Activated CD4-positive, alpha-beta T cell treated with anti-CD3 and anti-CD28 coated beads, Interleukin-2, amount 50 U/mL, for 48 hours (primary cell): ENCODE data around the gene C4orf50.

Experiments used
- DNase-seq, 2 experiments: peaks; one replicate each; pipeline ENCODE4 v3.0.0-alpha.2; 2020

C4orf50 gene

GRCh38 chr4:5991405-5991804 lies 26.8 kb downstream of the C4orf50 start:
- DNase-seq: no peak

GRCh38 chr4:5990446-5991160 lies 27.6 kb downstream of the C4orf50 start:
- DNase-seq: no peak

GRCh38 chr4:5989236-5990225 lies 28.7 kb downstream of the C4orf50 start:
- DNase-seq: no peak

- no peak for DNase-seq
Measured at GRCh38 chr4:5988086-5988845, 30.0 kb downstream of the C4orf50 start.

DNA sequence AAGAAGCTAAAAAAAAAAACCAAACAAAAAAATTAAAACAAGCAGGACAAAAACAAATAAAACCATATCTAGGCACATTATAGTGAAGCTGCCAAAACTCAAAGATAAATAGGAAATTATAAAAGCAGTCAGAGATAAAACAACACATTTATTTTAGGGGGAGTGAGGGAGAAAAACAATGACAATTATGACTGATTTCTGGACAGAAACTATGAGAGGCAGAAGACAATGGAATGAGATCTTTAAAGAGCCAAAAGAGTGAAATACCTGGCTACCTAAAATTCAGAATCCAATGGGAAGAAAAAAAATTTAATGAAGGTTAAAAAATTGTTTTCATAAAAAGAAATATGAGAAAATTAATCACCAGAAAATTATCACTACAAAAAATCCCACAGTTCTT lies 33.4 kb downstream of the C4orf50 start:
- no peak for DNase-seq

GRCh38 chr4:5982156-5982973 lies 35.9 kb downstream of the C4orf50 start:
- no peak for DNase-seq

DNA sequence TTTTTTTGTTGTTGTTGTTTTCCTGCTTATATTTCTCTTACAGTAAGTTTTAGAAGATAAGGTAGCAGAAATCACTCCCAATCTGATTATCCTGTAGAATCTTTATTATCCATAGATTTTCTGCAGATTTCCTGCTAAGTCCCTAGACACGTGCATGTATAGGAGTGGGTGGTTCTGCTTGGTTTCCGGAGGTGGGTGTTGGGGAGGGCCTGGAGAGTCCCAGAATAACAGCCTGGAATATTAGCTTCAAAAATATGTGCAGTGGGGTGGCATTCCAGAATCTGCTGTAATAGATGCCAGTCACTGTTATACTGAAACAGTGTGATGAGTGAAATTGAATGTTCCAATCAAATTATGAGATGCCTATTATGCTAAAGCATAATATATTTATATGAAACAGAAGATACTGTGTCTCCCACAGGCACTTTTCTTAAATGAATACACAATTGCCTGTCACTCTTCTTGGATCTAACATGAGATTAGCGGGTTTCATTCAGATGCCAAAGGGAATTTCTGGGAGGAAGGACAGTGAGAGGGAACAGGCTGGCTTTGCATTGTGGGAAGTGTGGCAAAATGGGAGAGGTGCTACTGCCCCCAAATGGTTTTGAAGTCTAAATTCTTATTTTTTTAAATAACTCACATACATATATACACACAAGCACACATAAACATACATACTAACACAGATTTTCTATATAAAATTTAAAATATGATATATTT lies 37.6 kb downstream of the C4orf50 start:
- no peak for DNase-seq

GRCh38 chr4:5979981-5980380 lies 38.2 kb downstream of the C4orf50 start:
- no peak for DNase-seq

DNA sequence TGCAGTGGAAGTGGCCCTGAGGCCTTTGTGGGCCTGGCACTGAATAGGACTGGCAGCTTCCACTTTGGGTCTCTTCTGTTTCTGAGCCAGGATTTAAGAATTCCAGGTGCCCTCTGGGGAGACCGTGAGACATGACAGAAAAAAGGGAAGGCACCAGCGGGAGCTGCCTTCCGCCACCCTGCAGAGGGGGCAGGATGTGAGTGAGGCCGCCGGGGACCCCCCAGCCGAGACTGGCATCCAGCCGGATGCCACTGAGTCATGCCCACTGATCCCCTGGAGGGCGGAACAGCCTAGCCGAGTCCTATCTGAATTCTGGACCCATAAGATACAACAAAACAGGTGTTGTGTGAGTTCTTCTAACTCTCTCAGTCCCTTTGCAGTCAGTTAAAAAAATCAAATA lies 41.3 kb downstream of the C4orf50 start:
- no peak for DNase-seq

GRCh38 chr4:5976431-5976830 lies 41.8 kb downstream of the C4orf50 start:
- no peak for DNase-seq

DNA sequence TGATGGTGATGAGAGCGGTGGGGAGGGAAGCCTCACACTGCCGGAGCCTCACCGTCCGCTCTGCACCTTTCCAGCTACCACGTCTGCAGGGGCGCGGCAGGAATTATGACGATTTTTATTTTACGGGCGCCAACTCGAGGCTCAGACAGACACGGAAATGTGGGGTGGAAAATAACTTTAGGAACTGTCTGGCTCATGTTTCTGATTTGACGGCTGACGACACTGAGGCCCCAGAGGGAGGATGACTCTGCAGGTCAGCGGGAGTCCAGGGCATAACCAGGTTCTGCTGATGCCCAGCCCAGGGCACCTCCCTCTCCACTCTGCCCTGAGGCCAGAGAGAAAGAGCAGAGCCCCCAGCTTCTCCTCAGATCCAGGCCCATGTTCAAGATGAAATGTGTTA lies 43.9 kb downstream of the C4orf50 start:
- no peak for DNase-seq

GRCh38 chr4:5973486-5974220 lies 44.6 kb downstream of the C4orf50 start:
- DNase-seq: no peak

DNA sequence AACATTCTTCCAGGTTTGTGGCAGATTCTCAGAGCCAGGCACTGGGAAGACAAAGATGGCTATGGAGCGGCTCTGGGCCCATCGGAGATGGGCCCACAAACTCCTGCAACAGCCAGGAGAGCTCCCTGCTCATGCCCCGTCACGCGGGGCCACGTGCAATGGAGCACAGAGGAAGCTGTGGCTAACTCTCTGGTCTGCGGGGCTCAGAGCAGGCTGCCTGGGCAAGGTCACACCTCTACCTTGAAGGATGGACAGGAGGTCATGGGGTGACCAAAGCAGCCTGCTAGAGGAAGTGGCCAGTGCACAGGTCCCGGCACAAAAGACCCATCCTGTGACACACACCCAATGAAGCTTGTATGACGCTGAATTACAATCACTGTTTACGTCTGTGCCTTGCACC lies 45.2 kb downstream of the C4orf50 start:
- DNase-seq: no peak

DNA sequence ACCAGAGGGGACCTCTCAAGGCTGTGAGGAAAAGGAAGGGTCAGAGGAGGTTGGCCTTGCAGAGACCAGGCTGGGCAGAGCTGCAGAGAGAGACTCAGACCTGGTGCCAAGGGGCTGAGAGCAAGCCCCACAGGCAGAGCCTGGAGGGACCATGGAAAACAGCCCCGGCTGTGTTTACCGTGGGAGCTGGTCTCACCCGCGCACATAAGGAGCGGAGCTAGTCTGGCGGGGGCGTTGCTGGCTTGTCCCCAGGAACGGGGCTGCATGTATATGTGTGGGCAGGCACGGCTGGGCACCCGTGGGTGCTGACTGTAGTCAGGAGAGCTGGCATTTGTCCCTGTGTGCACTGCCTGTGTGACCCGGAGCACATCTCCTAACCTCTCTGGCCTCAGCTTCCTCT lies 45.7 kb downstream of the C4orf50 start:
- DNase-seq: no peak

DNA sequence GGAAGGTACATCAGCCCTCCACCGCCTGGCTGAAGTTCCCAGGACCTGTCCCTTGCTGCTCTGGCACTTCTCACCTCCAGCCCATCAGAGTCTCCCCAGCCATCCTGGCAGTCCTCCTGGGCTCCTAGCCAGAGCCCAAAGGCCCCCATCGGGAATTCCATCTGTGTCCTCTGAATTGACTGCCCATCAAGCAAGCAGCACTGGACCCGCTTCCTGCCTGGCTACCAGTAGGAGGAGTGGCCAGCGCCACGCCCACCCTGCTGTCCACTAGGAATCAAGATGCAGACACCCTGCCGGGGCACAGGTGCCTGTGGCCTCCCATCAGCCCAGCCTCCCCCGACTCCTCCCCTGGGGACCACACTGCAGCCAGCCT lies 47.2 kb downstream of the C4orf50 start:
- DNase-seq: no peak

GRCh38 chr4:5970381-5971077 lies 47.7 kb downstream of the C4orf50 start:
- DNase-seq: no peak

DNA sequence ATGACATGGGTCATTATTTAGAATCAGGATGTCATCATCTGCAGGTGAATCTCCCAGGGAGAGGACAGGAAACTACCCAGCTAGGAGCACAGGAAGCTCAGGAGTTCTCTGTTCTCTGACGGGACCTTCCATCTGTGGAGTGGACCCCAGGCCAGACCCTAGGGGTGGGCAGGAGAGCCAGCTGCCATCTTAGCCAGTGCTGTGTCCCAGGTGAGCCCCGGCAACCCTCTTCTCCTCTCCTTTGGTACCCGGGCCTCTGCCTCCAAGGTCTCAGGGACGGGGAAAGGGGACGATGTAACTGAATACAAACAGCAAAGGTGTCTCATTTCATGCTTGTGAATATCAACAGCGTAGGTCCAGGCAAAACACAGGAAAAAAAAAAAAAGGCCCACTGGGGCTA lies 48.5 kb downstream of the C4orf50 start:
- DNase-seq: no peak

GRCh38 chr4:5969336-5969735 lies 48.9 kb downstream of the C4orf50 start:
- no peak for DNase-seq

- no peak for DNase-seq
Measured at GRCh38 chr4:5968246-5968645, 50.0 kb downstream of the C4orf50 start.

- DNase-seq: no peak
Measured at GRCh38 chr4:5967783-5968182, 50.4 kb downstream of the C4orf50 start.
